A549 (cell line): Measurements from ENCODE around the gene TNS1. TPM values are rescaled to one million over a fixed set of nuclear protein-coding genes. Genes with fewer than 3 reads are reported as not detected.
A peak's percentile ranks its signal among the peaks of the same experiment; 100 is the strongest.

ENCODE experiments used
- ATAC-seq, 2 experiments: fragments of 200-7000 bp in 1 of 2; fragments of >200 bp in 1 of 2; cut with Nextera tagmentation in 1 of 2; cut with Tn5 transposase in 1 of 2; 3 replicates each; pipeline versions ENCODE4 v1.8.0 to v1.9.1; 2018 to 2020; ENCODE audit warnings: mild to moderate bottlenecking in 1 of 2, moderate library complexity in 1 of 2
- CTCF ChIA-PET: fragments of 300-600 bp; sonication (Branson Sonifier 250); formaldehyde crosslinking; extraction: SDS; loops from one replicate; lab custom pipeline; 2021; ENCODE audit warnings: antibody characterized with exemption, inconsistent platforms; lab: Yijun Ruan, JAX
- POLR2A ChIA-PET: fragments of 350-600 bp; formaldehyde crosslinking; extraction: SDS; loops from one replicate; lab custom pipeline; 2021; ENCODE audit warnings: antibody characterized with exemption, inconsistent platforms; lab: Yijun Ruan, JAX
- DNase-seq, 2 experiments: peaks; one replicate each; pipeline versions ENCODE4 v3.0.0 to v3.0.0-alpha.2; 2011 to 2016; ENCODE audit warnings: low read depth in 1 of 2, low spot score in 1 of 2
- FAIRE-seq: peaks from 2 replicates; lab custom pipeline; 2011; peaks lifted over from hg19 to GRCh38; lab: Jason Lieb, UNC
- H3K27ac ChIP-seq, 2 experiments: fragments of >200 bp; sonication (Bioruptor Twin); formaldehyde crosslinking; 3 replicates each; pipeline ENCODE4 v1.5.1; 2016 to 2017
- H3K4me1 ChIP-seq: fragments of >200 bp; sonication (Bioruptor Twin); formaldehyde crosslinking; 3 replicates; pipeline ENCODE4 v1.6.1; 2016
- H3K4me2 ChIP-seq: fragments of >200 bp; sonication (Bioruptor Twin); formaldehyde crosslinking; 3 replicates; pipeline ENCODE4 v1.6.1; 2016
- H3K4me3 ChIP-seq: fragments of >200 bp; sonication (Bioruptor Twin); formaldehyde crosslinking; 3 replicates; pipeline ENCODE4 v1.5.1; 2016
- H3K9me3 ChIP-seq: fragments of >200 bp; sonication (Bioruptor Twin); formaldehyde crosslinking; 3 replicates; pipeline ENCODE4 v1.6.1; 2016
- BHLHE40 ChIP-seq: IDR thresholded peaks from 2 replicates; pipeline ENCODE4 v1.6.1; 2012; ENCODE audit warnings: low read depth, low read length, inconsistent platforms
- CBX2 ChIP-seq: fragments of 200-600 bp; sonication (generic); IDR thresholded peaks from 2 replicates; pipeline ENCODE4 v1.6.1; 2016; ENCODE audit warnings: low read depth, mild to moderate bottlenecking, borderline replicate concordance
- CEBPB ChIP-seq, 2 experiments: fragments of >200 bp in 1 of 2; sonication (Bioruptor Twin) in 1 of 2; formaldehyde crosslinking in 1 of 2; IDR thresholded peaks; 2 replicates each; pipeline ENCODE4 v1.6.1; 2012 to 2016
- CHD4 ChIP-seq: fragments of 200-600 bp; sonication (generic); IDR thresholded peaks from 2 replicates; pipeline ENCODE4 v1.6.1; 2016; ENCODE audit warnings: antibody characterized with exemption, mild to moderate bottlenecking, borderline replicate concordance
- ELK1 ChIP-seq: fragments of 150-350 bp; IDR thresholded peaks from 2 replicates; pipeline ENCODE4 v1.6.1; 2014; ENCODE audit warnings: low read depth, mild to moderate bottlenecking, low read length
- EP300 ChIP-seq, 2 experiments: fragments of >200 bp; sonication (Bioruptor Twin); formaldehyde crosslinking; IDR thresholded peaks; 2 replicates in 1 of 2; 3 replicates in 1 of 2; pipeline ENCODE4 v1.6.1; 2016 to 2017
- ESRRA ChIP-seq: fragments of 150-350 bp; IDR thresholded peaks from 2 replicates; pipeline ENCODE4 v1.6.1; 2014; ENCODE audit warnings: mild to moderate bottlenecking, low read length, borderline replicate concordance
- FOSB ChIP-seq: fragments of 250-450 bp; sonication (Bioruptor Pico); IDR thresholded peaks from 2 replicates; pipeline ENCODE4 v1.5.0; 2020; ENCODE audit warnings: mild to moderate bottlenecking, moderate library complexity
- FOSL2 ChIP-seq, 2 experiments: fragments of 450-650 bp in 1 of 2; fragments of >200 bp in 1 of 2; sonication (Bioruptor Twin) in 1 of 2; formaldehyde crosslinking; IDR thresholded peaks; 2 replicates each; pipeline versions ENCODE4 v1.5.0 to v1.6.1; 2016 to 2020; ENCODE audit warnings: mild to moderate bottlenecking in 1 of 2, moderate library complexity in 1 of 2
- GATA3 ChIP-seq: IDR thresholded peaks from 2 replicates; pipeline ENCODE4 v1.6.1; 2012; ENCODE audit warnings: borderline replicate concordance
- HDAC2 ChIP-seq: fragments of 200-600 bp; sonication (generic); IDR thresholded peaks from 2 replicates; pipeline ENCODE4 v1.6.1; 2016
- HOXA7 ChIP-seq: fragments of 250-450 bp; sonication (Bioruptor Pico); IDR thresholded peaks from 2 replicates; pipeline ENCODE4 v1.5.0; 2020; ENCODE audit warnings: mild to moderate bottlenecking, moderate library complexity
- HOXB13 ChIP-seq: fragments of 250-450 bp; sonication (Bioruptor Pico); IDR thresholded peaks from 2 replicates; pipeline ENCODE4 v1.5.0; 2020; ENCODE audit warnings: low read depth, mild to moderate bottlenecking, moderate library complexity
- JUN ChIP-seq, 2 experiments: fragments of >200 bp; sonication (Bioruptor Twin); formaldehyde crosslinking; IDR thresholded peaks; 2 replicates in 1 of 2; 3 replicates in 1 of 2; pipeline ENCODE4 v1.6.1; 2016 to 2017
- KDM1A ChIP-seq: fragments of 200-600 bp; sonication (generic); IDR thresholded peaks from 2 replicates; pipeline ENCODE4 v1.6.1; 2016; ENCODE audit warnings: low read depth, mild to moderate bottlenecking
- KDM5A ChIP-seq: fragments of 200-600 bp; sonication (generic); IDR thresholded peaks from 2 replicates; pipeline ENCODE4 v1.6.1; 2016; ENCODE audit warnings: antibody characterized with exemption, mild to moderate bottlenecking
- MAFK ChIP-seq: fragments of 450-650 bp; IDR thresholded peaks from 2 replicates; pipeline ENCODE4 v1.6.1; 2014; ENCODE audit not compliant: partially characterized antibody
- NPAS2 ChIP-seq: fragments of 250-450 bp; sonication (Bioruptor Pico); IDR thresholded peaks from 2 replicates; pipeline ENCODE4 v1.8.0; 2022; ENCODE audit warnings: mild to moderate bottlenecking, moderate library complexity, borderline replicate concordance
- RCOR1 ChIP-seq: fragments of 150-350 bp; IDR thresholded peaks from 2 replicates; pipeline ENCODE4 v1.6.1; 2014; ENCODE audit warnings: antibody characterized with exemption, low read length, low read depth
- REST ChIP-seq: fragments of 200-600 bp; sonication (generic); IDR thresholded peaks from 2 replicates; pipeline ENCODE4 v1.6.1; 2016; ENCODE audit warnings: antibody characterized with exemption, mild to moderate bottlenecking, moderate library complexity
- SMC3 ChIP-seq: fragments of >200 bp; sonication (Bioruptor Twin); formaldehyde crosslinking; IDR thresholded peaks from 3 replicates; pipeline ENCODE4 v1.6.1; 2018; ENCODE audit warnings: inconsistent platforms
- TP53 ChIP-seq: fragments of 250-450 bp; sonication (Bioruptor Pico); IDR thresholded peaks from 2 replicates; pipeline ENCODE4 v1.5.0; 2021; ENCODE audit warnings: mild to moderate bottlenecking, moderate library complexity
- ZNF302 ChIP-seq: fragments of 250-450 bp; sonication (Bioruptor Pico); IDR thresholded peaks from 2 replicates; pipeline ENCODE4 v1.9.0; 2021; ENCODE audit warnings: inconsistent platforms, mild to moderate bottlenecking, moderate library complexity
- ZSCAN20 ChIP-seq: fragments of 250-450 bp; sonication (Bioruptor Pico); IDR thresholded peaks from 2 replicates; pipeline ENCODE4 v1.8.0; 2022; ENCODE audit warnings: mild to moderate bottlenecking, moderate library complexity
- WGBS: methylation state at CpG from one replicate; pipeline ENCODE4 v1.1.6; 2017; ENCODE audit errors: missing lambda C conversion rate; 5-methylcytosine and 5-hydroxymethylcytosine counted together
- polyA plus RNA-seq, 4 experiments: library from polyadenylated mRNA; depleted of rRNA in 3 of 4; stranded (reverse); fragments of >200 nt; fragmentation: RNase III in 1 of 4; extraction: RNeasy Plus Mini Kit Qiagen cat#74134 plus additional on column Dnase treatment in 1 of 4; gene quantifications; 2 replicates in 3 of 4; 3 replicates in 1 of 4; pipeline ENCODE4 v1.2.3, GENCODE V29; 2011 to 2017
- TF ChIP-seq, protein P1 (sequence below): fragments of >200 bp; sonication (Bioruptor Twin); formaldehyde crosslinking; IDR thresholded peaks from 3 replicates; pipeline ENCODE4 v1.6.1; 2016
- TF ChIP-seq, protein P2 (sequence below): IDR thresholded peaks from 2 replicates; pipeline ENCODE4 v1.6.1; 2012

The TNS1 gene
- polyA plus RNA-seq, 2 of the 4 experiments (the other 2 are of a cell fraction) = 4.9 to 10.6 TPM

- WGBS = 77% methylated on average over 5 of the region's 5 CpGs
- TF ChIP-seq SMC3 = no peak
- TF ChIP-seq FOSB = no peak
- TF ChIP-seq REST = no peak
- no peak for TF ChIP-seq GATA3
- no peak for TF ChIP-seq NPAS2
- TF ChIP-seq CHD4 = no peak
- TF ChIP-seq HOXA7 (CRISPR knock-in tag) = no peak
- no peak for TF ChIP-seq ESRRA
- TF ChIP-seq, protein P1, sequence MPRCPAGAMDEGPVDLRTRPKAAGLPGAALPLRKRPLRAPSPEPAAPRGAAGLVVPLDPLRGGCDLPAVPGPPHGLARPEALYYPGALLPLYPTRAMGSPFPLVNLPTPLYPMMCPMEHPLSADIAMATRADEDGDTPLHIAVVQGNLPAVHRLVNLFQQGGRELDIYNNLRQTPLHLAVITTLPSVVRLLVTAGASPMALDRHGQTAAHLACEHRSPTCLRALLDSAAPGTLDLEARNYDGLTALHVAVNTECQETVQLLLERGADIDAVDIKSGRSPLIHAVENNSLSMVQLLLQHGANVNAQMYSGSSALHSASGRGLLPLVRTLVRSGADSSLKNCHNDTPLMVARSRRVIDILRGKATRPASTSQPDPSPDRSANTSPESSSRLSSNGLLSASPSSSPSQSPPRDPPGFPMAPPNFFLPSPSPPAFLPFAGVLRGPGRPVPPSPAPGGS = no peak
- TF ChIP-seq CBX2 = no peak
- no peak for TF ChIP-seq ELK1
- TF ChIP-seq RCOR1 = no peak
- no peak for TF ChIP-seq HDAC2
- no peak for TF ChIP-seq FOSL2 (IDR thresholded peaks at IDR 0.05)
- TF ChIP-seq FOSL2 (CRISPR knock-in tag; IDR thresholded peaks at IDR 0.05) = no peak
- TF ChIP-seq TP53 (CRISPR knock-in tag) = no peak
- no peak for TF ChIP-seq BHLHE40
- no peak for TF ChIP-seq CEBPB (IDR thresholded peaks at IDR 0.05)
- H3K27ac ChIP-seq = peak overlapping the region; percentile 67 to 85; a peak in 4 of 6 replicates
- ATAC-seq = no peak
- peaks cover 74% of the 10 kb centered on the region for H3K4me1 ChIP-seq
- no peak for DNase-seq
- POLR2A ChIA-PET = interaction anchor here (0.6 kb wide), 1 partner anchor 84 kb away, joined by 3 read pairs; no protein-coding TSS in a partner anchor
- no peak overlapping the region; the same call in 2 of the 3 replicates for H3K4me2 ChIP-seq
- H3K4me3 ChIP-seq = no peak overlapping the region
- no peaks in the 10 kb centered on the region for H3K9me3 ChIP-seq
- no peak for FAIRE-seq
- CTCF ChIA-PET = interaction anchor here (0.9 to 3.3 kb wide), 7 partner anchors 10 to 129 kb away, joined by 3 to 16 read pairs (median 4); no protein-coding TSS in a partner anchor
These were observed 87.1 kb downstream of the TNS1 start for GRCh38 chr2:217915706-217916105.

DNA sequence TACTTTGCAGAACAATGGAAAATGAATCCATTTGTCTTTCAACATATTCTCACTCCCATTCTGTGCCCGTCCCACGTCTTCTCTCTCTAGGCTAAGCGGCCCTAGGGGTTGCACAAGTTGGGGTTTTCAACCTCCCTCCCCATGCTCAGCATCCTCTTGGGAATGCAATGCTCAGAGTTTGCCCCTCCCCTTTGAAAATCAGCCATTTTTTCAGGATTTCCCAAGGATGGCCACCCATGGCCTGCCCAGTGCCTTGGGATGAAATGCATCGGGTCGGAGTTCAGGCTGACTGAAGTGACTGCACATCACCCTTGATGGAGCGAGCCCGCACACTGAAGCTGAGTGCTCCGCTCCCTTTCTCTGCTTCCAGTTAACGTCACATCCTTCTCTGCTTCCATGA lies 87.9 kb downstream of the TNS1 start:
- H3K27ac ChIP-seq = peak overlapping the region in 1 of 2 experiments; percentile 85; a peak in 1 of 6 replicates
- peaks cover 68% of the 10 kb centered on the region for H3K4me1 ChIP-seq
- no peak for ATAC-seq
- POLR2A ChIA-PET = no interaction called here
- FAIRE-seq = no peak
- CTCF ChIA-PET = interaction anchor here (0.7 to 2.0 kb wide), 5 partner anchors 13 to 129 kb away, joined by 3 to 7 read pairs (median 3); no protein-coding TSS in a partner anchor
- DNase-seq = no peak
- TF ChIP-seq FOSL2 (IDR thresholded peaks at IDR 0.05) = no peak
- TF ChIP-seq FOSL2 (CRISPR knock-in tag; IDR thresholded peaks at IDR 0.05) = no peak
- no peaks in the 10 kb centered on the region for H3K9me3 ChIP-seq
- H3K4me3 ChIP-seq = no peak overlapping the region
- no peak overlapping the region for H3K4me2 ChIP-seq
- WGBS = 78% methylated on average over 9 of the region's 9 CpGs

DNA sequence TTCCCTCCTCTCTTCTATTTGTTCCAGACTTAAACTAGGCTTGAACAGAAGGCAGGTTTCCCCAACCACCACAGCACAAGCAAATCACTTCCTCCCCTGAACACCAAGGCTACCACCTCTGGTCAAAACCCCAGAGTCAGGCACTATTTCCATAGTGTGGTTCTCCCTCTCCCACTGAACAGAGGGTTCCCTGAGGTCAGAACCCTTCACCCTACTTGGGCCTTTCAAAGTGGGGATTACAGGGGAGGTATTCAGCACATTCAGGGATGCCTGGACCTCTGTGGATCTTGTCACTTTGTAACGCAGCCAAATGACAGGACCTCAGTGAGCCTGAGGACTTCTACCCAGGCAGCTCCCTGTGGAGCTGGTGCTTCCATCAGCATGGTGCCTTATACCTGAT lies 88.7 kb downstream of the TNS1 start:
- Histone ChIP-seq H3K9me3 (no peaks in the 10 kb centered on the region), H3K4me2 (no peak overlapping the region), H3K4me3 (no peak overlapping the region), H3K4me1 (peaks cover 60% of the 10 kb centered on the region), H3K27ac (peak overlapping the region in 1 of 2 experiments; percentile 69; a peak in 3 of 6 replicates)
- ATAC-seq (no peak), DNase-seq (no peak), FAIRE-seq (no peak)
- no peak for TF ChIP-seq HDAC2
- TF ChIP-seq EP300 (IDR thresholded peaks at IDR 0.05) = no peak
- TF ChIP-seq TP53 (CRISPR knock-in tag) = no peak
- no peak for TF ChIP-seq FOSB
- no peak for TF ChIP-seq JUN (IDR thresholded peaks at IDR 0.05)
- TF ChIP-seq, protein P2, sequence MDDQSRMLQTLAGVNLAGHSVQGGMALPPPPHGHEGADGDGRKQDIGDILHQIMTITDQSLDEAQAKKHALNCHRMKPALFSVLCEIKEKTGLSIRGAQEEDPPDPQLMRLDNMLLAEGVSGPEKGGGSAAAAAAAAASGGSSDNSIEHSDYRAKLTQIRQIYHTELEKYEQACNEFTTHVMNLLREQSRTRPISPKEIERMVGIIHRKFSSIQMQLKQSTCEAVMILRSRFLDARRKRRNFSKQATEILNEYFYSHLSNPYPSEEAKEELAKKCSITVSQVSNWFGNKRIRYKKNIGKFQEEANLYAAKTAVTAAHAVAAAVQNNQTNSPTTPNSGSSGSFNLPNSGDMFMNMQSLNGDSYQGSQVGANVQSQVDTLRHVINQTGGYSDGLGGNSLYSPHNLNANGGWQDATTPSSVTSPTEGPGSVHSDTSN = no peak
- no peak for TF ChIP-seq GATA3
- TF ChIP-seq KDM1A = no peak
- no peak for TF ChIP-seq MAFK
- no peak for TF ChIP-seq ZSCAN20
- TF ChIP-seq HOXB13 (CRISPR knock-in tag) = no peak
- TF ChIP-seq KDM5A = no peak
- TF ChIP-seq ZNF302 (CRISPR knock-in tag) = no peak
- ChIA-PET CTCF (interaction anchor here (0.8 to 2.0 kb wide), 5 partner anchors 10 to 129 kb away, joined by 3 to 7 read pairs (median 3); no protein-coding TSS in a partner anchor), POLR2A (no interaction called here)
- WGBS = 93% methylated on average over 1 of the region's 1 CpG
